Erythroblast (primary cell): ENCODE results near the gene R3HDM2.

Experiments
- DNase-seq, 2 experiments: peaks; one replicate each; lab custom pipeline; 2025; lab: John Stamatoyannopoulos, UW
- GATA1 ChIP-seq: IDR thresholded peaks from 2 replicates; pipeline ENCODE4 v1.6.1; 2011; ENCODE audit warnings: low read depth, mild to moderate bottlenecking, control low read depth, low read length, moderate library complexity
- POLR2A ChIP-seq: IDR thresholded peaks from 2 replicates; pipeline ENCODE4 v1.6.1; 2011; ENCODE audit warnings: mild to moderate bottlenecking, low read length

Gene R3HDM2

GRCh38 chr12:57430931-57431566 lies at the start of gene R3HDM2:
Gene R3HDM2, minus strand, starts transcription at chr12:57431043. Its CDS starts 120,615 bp downstream, at chr12:57310428.
- peak; percentile 97 for DNase-seq
- TF ChIP-seq GATA1 (no peak), POLR2A (peak; percentile 98)

GRCh38 chr12:57479376-57480115 lies 48.7 kb upstream of the R3HDM2 start, which contains the start of gene ARHGAP9:
Gene ARHGAP9, minus strand, starts transcription at chr12:57479866. Its CDS starts 460 bp downstream, at chr12:57479406.
- DNase-seq: no peak
- TF ChIP-seq POLR2A (no peak), GATA1 (no peak)

- DNase-seq: no peak
- TF ChIP-seq POLR2A (no peak), GATA1 (no peak)
These were observed 48.2 kb upstream of the R3HDM2 start for GRCh38 chr12:57479043-57479375.

GRCh38 chr12:57477710-57478681 lies 47.2 kb upstream of the R3HDM2 start:
- DNase-seq: no peak
- no peak for TF ChIP-seq POLR2A
- TF ChIP-seq GATA1: no peak

- DNase-seq: no peak
- TF ChIP-seq POLR2A: no peak
- no peak for TF ChIP-seq GATA1
These were observed 46.3 kb upstream of the R3HDM2 start for GRCh38 chr12:57476993-57477709.

- no peak for TF ChIP-seq GATA1
- peak; percentile 39 for TF ChIP-seq POLR2A
- peak; percentile 68 to 75 for DNase-seq
These were observed 45.5 kb upstream of the R3HDM2 start for GRCh38 chr12:57476162-57476992.

GRCh38 chr12:57475271-57476161 lies 44.7 kb upstream of the R3HDM2 start:
- DNase-seq: no peak
- no peak for TF ChIP-seq POLR2A
- no peak for TF ChIP-seq GATA1

- DNase-seq: no peak
- no peak for TF ChIP-seq GATA1
- TF ChIP-seq POLR2A: no peak
These were observed 44.0 kb upstream of the R3HDM2 start for GRCh38 chr12:57474862-57475261.

GRCh38 chr12:57474430-57474829 lies 43.6 kb upstream of the R3HDM2 start:
- TF ChIP-seq GATA1 (no peak), POLR2A (no peak)
- DNase-seq: no peak

GRCh38 chr12:57473886-57474285 lies 43.0 kb upstream of the R3HDM2 start:
- TF ChIP-seq POLR2A: no peak
- no peak for TF ChIP-seq GATA1
- DNase-seq: no peak

GRCh38 chr12:57473392-57473791 lies 42.5 kb upstream of the R3HDM2 start:
- TF ChIP-seq GATA1 (no peak), POLR2A (no peak)
- no peak for DNase-seq

GRCh38 chr12:57472391-57472790 lies 41.5 kb upstream of the R3HDM2 start:
- no peak for DNase-seq

More at GRCh38 chr12:57472391-57472790, 41.5 kb upstream of the R3HDM2 start:
- TF ChIP-seq GATA1: no peak
- TF ChIP-seq POLR2A: no peak
